GM23248 (cell line): Measurements from ENCODE around the gene PID1.

Experiments
- EZH2 ChIP-seq: fragments of 200-600 bp; sonication (generic); IDR thresholded peaks from 2 replicates; pipeline ENCODE4 v1.6.1; 2018; ENCODE audit warnings: antibody characterized with exemption, mild to moderate bottlenecking; ENCODE audit not compliant: insufficient read depth, poor library complexity, severe bottlenecking
- EZH2phosphoT487 ChIP-seq: fragments of 200-600 bp; sonication (generic); IDR thresholded peaks from 2 replicates; pipeline ENCODE4 v1.6.1; 2018; ENCODE audit warnings: antibody characterized with exemption, moderate library complexity, mild to moderate bottlenecking, low read depth; ENCODE audit not compliant: insufficient read depth

DNA sequence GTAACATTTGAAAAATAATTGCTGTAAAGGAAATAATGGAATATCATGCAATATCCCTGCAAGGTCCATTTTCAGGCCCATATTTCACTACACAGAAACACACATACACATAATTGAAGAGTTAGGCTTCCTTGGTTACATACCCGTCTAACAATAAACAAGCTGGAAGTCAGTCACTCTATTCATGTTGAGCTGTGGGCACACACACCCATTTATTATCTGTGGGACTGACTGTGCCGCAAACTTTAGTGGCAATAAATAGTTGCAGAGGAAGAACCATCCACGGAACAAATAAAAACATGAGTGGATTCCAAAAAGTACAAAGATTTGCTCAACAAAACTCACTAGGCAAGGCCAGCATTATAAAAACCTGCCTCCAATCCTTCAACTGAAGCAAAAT is 24.8 kb downstream of the PID1 start:
- no peak for TF ChIP-seq EZH2
- TF ChIP-seq EZH2phosphoT487, result no peak
